GM18519 (cell line): ENCODE measurements around the gene SMIM5.

ENCODE experiments used
- ATAC-seq: cut with Tn5 transposase; IDR thresholded peaks from one replicate; pipeline ENCODE4 v1.9.1; 2021; ENCODE audit warnings: mild to moderate bottlenecking, moderate library complexity; ENCODE audit not compliant: unreplicated experiment, low FRiP score

Gene SMIM5

GRCh38 chr17:75638893-75639292 lies 5.7 kb downstream of the SMIM5 start:
- no peak for ATAC-seq

DNA sequence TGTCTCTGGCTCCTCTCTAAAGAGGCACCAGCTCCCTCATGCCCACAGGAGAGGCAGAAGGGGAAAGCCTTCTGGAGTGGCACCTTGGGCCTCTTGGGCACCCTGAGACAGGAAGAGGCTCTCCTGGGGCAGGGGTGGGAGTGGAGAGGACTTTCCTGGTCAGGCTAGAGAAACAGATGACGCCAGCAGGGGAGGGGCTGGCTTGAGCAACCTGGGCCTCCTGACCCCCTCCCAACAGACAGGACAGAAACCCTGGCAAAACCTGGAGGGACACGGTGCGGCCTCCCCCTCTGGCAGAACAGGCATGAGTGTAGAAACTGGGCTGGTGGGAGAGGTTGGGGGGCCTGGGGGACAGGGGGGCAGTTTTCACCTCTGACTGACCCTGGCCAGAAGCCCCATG lies 6.1 kb downstream of the SMIM5 start:
- no peak for ATAC-seq

DNA sequence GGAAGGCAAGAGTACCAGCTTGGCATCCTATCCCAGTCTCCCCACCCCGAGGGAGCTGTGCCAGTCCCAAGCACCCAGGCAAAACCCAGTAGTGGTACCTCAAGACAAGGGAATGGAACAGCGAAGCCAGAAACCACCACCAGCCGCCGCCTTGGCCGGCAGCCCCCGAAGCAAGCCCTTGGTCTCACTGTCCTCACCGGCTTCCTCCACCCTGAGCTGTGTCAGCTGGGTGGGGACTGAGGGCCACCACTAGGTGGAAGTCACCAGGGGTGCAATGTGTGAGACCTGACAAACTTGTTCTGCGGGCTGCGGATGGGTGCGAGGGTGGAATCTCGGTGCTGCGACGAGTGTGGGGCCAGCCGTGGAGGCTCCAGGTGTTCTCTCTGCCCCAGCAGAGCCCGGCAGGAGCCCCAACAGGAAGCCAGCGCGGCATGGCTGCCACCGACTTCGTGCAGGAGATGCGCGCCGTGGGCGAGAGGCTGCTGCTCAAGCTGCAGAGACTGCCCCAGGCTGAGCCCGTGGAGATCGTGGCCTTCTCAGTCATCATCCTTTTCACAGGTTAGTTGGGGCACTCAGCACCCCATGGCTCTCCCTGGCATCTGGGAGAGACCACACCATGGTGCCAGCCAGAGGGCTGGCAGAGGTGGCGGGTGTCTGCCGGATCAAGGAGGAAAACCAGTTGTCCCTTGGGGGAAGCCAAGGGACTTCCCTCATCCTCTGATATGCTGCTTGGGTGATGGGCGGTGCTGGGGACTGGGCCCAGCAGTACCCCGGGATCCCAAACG lies 6.7 kb downstream of the SMIM5 start:
- no peak for ATAC-seq

GRCh38 chr17:75640556-75641119 lies 7.4 kb downstream of the SMIM5 start:
- no peak for ATAC-seq

DNA sequence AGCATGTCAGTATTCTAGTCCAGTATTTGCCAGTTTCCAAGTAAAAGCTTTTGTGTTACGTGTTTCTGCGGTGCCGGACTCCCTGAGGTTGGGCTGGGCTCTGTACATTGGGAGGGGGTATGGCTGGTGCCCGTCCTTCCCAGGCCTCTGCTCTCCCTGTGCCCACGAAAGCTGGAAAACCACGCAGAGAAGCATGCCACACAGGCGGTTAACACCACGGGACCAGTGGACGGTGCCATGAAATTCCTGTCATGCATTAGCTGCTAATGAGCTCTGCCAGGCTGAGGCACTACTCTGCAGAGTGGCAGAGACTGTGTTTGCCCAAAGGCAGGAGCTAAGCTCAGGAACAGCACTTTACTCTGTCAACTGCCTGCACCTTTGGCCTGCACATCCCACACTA lies 8.1 kb downstream of the SMIM5 start:
- no peak for ATAC-seq

- no peak for ATAC-seq
These were observed 9.0 kb downstream of the SMIM5 start for GRCh38 chr17:75642182-75642783.

DNA sequence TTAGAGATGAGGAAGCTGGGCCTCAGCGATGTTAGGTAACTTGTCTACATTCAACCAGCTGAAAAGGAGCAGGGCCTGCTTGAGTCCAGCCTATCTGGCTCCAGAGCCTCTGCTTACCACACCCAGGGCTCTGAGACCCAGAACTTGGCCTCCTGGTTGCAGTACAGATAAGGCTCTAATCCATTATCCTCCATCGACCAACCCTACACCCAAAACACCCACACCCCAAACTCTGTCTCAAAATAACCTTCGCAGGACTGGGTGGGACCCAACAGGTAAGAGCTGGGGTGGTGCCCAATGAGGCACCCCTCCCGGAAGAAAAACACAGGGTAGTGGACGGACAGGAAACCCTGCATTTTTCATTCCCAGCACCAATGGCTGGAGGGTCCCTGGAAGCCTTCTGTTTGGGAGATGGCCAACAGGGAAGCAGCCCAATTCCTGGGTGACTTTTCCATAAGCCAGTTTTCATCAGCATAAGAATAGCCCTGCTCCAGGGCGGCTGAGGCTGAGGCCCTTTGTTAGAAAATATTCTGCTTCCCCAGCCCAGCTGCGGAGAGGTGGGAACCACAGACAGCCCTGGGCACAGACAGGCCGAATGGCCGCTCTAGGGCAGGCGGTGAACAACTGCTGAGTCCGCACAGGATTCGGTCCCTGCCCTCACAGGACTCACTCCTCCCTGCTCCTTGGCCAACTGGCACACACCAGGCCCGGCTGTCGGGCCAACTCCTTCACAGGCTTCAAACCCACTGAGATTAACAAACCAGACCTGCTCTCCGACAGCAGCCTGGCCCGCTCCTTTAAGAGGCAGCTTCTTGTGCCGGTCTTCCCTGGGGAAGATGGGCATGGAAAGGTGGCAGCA lies 9.8 kb downstream of the SMIM5 start:
- no peak for ATAC-seq

DNA sequence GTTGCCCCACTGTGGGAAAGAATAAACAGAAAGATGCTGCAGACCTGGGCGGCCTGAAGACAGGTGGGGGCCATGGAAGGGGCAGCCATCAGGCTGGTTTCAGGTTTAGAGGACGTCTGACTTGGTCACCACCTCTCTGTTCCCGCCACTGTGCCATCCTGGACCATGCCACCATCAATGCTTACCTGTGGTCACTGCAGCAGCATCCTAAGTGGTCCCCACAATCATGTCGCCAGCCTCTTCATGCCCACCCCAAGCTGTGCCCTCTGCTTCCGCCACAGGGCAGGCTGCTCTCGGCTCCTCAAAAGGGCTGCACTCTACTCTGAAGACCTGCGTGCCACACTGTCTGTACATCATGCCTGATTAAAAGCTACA lies 10.4 kb downstream of the SMIM5 start:
- no peak for ATAC-seq

DNA sequence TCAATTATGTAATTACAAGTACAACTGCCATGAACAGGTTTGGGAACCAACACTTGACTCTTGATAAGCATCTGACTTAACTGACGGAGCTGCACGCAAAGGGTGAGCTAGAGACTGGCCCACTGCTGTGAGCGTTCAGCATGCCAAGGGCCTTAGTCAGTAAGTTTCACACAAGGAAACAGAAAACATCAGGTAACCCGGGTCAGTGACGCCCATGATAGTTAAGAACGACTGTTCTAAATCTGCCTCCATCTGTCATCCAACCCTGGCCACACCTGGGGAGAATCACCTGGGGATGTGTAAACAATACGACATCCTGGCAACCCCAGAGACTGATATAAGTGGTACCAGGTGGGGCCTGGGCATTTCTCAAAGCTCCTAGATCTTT lies 12.3 kb downstream of the SMIM5 start:
- ATAC-seq = no peak

DNA sequence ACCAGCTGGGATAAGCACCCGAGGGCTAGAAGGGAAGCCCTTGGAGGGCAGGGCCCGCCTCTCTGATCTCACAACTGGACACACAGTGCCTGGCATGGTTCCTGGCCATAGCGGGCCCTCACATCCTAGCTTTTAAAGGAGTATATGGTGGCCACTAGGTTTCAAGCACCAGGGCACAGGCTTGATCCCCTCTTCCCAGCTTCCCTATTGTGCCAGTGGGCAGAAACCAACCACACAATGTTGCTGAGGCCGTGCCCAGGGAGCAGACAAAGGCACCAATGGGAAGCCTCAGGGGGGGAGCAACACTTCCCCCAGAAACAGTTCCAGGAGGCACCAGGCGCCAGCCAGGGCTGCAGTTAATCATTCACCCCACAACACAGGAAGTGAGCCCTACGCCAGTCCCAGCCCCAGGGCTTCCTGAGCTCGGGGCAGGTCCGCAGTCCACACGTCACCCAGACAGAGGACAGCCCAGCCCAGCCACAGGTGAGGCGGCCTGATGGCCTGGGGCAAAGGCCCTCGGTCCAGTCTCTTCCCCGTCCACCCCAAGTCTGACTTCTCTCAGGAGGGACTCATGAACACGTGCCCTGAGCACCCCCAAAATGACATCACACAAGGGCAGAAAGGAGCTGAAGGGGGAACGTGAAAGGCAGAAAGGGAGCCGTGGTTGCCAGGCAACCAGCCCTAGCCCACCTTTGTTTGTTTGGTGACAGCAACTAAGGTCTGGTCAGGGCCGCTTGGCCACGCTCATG lies 12.8 kb downstream of the SMIM5 start:
- no peak for ATAC-seq

- ATAC-seq = no peak
These were observed 13.4 kb downstream of the SMIM5 start for GRCh38 chr17:75646638-75646992.

DNA sequence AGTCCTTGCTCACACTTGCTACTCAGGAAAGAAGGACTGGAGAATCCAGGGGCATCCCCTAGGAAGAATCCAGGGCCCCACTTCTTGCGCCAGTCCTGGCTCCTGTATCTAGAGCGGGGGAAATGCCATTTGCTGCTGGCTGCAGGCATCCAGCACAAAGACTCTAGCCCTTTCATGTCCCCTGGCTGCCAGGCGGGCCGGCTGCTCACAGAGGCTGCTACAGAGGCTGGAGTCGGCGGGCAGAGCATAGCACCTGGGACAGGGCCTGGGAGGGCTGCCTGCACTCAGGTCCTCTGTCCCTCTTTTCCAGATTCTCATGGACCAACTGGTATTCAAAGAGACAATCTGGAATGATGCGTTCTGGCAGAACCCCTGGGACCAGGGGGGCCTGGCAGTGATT lies 13.8 kb downstream of the SMIM5 start:
- ATAC-seq = no peak

DNA sequence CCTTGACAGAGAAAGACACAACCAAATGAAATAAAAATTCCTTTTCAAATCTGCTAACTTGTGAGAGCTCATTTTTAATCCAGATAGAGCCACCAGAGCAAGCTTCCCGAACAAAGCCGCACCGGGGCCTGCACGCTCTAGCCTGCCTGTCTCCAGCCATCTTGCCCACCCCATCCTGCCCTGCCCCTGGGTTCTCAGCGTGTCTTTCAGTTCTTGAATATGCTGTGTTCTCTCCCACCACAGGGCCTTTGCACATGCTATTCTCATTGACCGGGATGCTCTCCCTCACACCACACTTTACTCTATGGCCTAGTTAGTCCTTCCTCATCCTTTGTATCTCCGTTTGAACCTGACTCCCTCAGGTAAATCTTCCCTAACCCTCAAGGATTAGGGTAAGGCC lies 14.7 kb downstream of the SMIM5 start:
- ATAC-seq = no peak

DNA sequence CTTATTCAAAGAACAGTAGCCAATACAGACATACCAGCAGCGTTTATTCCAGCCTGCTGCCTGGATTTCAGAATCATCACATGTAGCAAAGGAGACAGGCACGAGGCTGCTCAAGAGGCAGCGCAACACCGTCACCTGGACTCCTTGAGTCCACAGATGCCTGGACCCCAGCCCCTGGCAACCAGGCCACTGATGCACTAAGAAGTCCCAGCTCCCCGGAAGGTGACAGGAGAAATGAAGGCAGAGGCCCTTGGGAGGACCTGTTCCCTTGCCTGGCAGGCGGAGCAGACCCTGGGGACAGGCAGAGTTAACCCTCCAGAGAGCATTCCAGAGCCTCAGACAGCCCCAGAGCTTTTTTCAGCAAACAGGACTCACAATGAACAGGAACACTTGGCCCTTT lies 16.5 kb downstream of the SMIM5 start:
- ATAC-seq = no peak

- no peak for ATAC-seq
These were observed 17.6 kb downstream of the SMIM5 start for GRCh38 chr17:75650874-75651273.

DNA sequence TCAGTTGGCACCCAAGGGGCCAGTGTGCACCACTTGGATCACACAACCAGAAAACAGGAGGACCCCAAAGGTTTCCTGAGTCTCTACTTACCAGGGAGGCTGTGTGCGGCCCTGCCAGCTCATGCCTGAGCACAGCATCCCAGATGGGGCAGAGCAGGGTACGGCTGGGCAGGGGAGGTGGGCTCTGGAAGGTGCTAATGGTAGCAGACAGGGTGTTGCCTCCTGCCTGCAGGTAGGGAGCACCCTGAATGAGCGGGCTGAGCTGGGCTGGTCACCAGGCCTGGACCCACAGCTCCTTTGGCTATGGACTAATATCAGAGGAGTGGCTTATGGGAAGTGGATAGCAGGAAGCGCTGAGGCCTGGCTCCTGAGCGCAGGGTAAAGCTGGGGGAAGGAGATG lies 19.1 kb downstream of the SMIM5 start:
- no peak for ATAC-seq

GRCh38 chr17:75652934-75653549 lies 19.8 kb downstream of the SMIM5 start:
- no peak for ATAC-seq

DNA sequence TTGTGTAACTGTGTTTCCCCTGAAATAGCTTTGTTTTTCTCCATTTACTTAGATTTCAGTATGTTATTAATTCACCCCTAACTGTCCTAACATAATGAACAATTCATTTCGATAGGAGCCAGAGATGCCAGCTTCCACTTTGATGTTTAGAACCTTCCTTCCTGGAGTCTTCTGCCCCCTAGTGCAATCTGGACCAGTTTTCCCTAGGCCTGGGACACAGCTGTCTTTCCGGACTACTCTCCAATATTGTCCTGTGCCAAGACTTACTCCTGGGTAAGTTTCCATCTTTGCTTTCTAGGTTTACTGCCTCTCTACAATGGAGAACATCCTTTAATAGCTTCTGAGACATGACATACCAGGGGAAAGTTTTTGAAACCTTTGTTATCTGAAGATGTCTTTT lies 20.9 kb downstream of the SMIM5 start:
- ATAC-seq = no peak

DNA sequence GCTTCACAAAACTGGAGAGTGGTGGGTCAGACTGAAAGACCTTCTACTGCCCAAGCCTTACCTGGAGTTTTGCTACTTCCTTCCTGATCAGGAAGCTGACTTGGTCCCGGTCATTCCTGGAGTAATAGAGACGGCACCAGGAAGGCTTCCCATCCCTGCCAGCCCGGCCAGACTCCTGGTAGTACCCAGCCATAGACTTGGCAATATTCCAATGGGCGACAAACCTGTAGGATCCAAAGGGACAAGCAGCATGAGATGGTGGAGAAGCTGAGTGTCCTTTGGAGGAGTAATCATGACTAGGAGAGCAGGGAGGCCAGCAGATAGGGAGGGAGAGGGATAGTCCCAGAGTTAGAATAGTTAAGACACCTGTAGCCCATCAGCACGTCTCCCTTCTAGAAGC lies 25.0 kb downstream of the SMIM5 start:
- no peak for ATAC-seq

- no peak for ATAC-seq
These were observed 28.3 kb downstream of the SMIM5 start for GRCh38 chr17:75661531-75661930.
